NCI-H2107 treated with DMSO at 0.1 percent for 48 hours (cell line): ENCODE data around the gene CKMT2.

Experiments used
- DNase-seq: peaks from one replicate; lab custom pipeline; 2025; ENCODE audit not compliant: unreplicated experiment; lab: John Stamatoyannopoulos, UW

The CKMT2 gene

DNA sequence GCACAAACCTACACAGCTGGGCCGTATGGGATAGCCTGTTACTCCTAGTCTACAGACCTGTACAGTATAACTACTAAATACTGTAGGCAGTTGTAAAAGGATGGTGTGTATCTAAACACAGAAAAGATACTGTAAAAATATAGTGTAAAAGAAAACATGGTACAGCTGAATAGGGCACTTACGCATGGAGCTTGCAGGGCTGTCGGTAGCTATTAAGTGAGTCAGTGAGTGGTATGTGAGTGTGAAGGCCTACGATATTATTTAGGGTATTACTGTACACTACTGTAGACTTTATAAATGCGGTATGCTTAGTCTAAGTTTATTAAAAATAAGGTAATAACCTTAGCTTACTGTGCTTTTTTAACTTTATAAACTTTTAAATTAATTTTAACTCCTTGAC is 69.5 kb downstream of the CKMT2 start:
- no peak for DNase-seq

GRCh38 chr5:81303563-81303962 is 70.4 kb downstream of the CKMT2 start:
- DNase-seq, result no peak

DNA sequence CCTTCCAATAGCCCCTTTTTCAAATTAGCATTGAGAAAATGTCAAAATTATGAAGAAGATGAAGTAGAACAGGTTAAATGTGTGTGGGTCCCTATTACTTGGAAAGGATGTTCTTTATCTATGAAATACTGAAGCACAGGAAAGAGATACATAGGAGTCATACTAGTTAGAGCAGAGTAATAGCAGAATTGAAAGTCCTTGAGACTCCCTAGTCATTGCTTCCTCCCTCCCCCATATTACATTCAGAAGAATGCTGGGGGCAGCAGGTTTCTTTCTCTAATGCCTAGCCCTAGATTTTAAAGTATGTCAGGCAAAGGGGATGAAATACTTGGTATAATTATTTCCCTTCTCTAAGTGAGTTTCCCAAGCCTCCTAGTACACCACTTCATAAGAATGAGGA is 72.7 kb downstream of the CKMT2 start:
- no peak for DNase-seq

DNA sequence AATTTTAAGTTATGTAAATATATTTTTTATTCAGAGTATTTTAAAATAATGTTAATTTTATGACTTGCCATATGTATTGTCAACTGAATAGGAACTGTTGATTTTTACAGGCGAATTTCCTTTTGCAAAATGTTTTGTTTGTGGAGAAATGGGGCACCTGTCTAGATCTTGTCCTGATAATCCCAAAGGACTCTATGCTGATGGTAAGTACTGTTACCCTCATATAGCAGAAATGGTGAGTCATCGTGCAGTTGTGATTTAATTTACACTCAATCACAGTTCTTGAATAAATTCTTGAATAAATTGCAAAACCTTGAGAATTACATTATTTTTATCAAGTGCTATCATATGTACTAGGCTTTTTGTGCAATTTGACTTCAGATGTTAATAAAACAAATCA is 75.7 kb downstream of the CKMT2 start:
- no peak for DNase-seq

GRCh38 chr5:81310402-81311063 is 77.4 kb downstream of the CKMT2 start:
- no peak for DNase-seq

DNA sequence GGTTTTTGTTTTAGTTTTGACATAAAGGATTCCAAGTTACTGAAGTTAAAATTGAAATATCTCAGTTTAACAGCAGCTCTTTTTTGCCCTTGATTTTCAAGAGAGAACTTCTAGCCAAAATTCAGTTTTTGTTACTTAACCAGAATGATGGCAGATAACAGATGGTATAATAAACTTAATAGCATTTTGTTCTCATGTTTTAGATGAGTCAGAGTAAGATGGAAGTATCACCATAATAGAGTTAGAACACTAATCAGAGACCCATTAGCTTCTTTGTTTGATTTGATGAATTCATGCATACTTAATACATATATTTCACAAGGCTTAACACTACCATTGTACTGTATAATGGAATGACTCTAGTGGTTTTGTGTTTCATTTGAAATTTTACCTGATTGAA is 80.2 kb downstream of the CKMT2 start:
- no peak for DNase-seq

DNA sequence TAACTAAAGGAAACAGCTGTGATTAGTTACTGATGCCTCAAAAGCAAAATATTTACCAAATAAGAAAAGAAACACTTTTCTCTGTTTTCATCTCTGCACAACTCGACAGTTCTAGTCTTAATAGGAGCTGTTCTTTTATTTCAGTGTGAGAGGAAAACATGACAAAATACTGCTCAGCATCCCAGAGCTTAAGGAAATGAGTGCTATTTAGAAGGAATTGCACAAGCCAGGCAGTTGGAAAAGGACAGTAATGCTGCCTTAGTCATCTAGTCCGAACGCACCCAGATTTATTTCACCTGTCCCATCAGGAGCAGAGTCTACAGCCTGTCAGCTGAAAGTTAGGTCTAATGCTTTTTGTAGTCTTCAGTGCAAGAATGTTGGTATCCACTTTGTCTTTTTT is 80.6 kb downstream of the CKMT2 start:
- no peak for DNase-seq

- DNase-seq, result no peak
Measured at GRCh38 chr5:81314581-81314980, 81.5 kb downstream of the CKMT2 start.

DNA sequence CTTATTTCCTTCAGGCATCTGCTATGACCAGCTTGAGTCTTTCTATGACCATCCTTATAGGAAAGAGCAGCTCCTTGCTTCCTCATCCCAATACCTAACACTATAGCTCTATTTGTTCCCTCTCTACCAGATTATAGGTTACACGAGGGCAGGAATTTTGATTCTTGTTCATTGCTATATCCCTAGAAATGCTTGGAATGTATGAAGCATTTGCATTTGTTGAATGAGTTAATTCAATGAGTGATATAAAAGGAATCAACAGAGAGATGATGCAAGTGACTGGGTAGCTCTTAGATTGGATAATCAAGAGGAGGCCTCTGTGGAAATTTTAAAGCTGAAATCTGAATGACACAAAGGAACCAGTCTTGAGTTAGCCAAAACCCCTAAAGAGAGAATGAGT is 82.2 kb downstream of the CKMT2 start:
- DNase-seq, result no peak

GRCh38 chr5:81315830-81316229 is 82.7 kb downstream of the CKMT2 start:
- no peak for DNase-seq
